Thyroid gland (tissue), 4 donors: ENCODE measurements around the gene TOM1L2. TPM values are rescaled to one million over a fixed set of nuclear protein-coding genes. Genes with fewer than 3 reads are reported as not detected.
A peak's percentile ranks its signal among the peaks of the same experiment; 100 is the strongest.

ENCODE experiments used
- DNase-seq, 2 donors: peaks; one replicate each; pipeline ENCODE4 v3.0.0-alpha.2; 2019
- H3K27ac ChIP-seq, 3 donors: fragments of 200-600 bp; sonication (generic); 1 replicate in 2 of 3; 2 replicates in 1 of 3; pipeline ENCODE4 v1.5.1; 2016 to 2019; ENCODE audit warnings: mild to moderate bottlenecking in 1 of 3, moderate library complexity in 1 of 3
- H3K27me3 ChIP-seq: fragments of 200-600 bp; sonication (generic); one replicate; pipeline ENCODE4 v1.5.1; 2019
- H3K36me3 ChIP-seq, 2 donors: fragments of 200-600 bp; sonication (generic); one replicate each; pipeline ENCODE4 v1.5.1; 2016 to 2019
- H3K4me1 ChIP-seq, 2 donors: fragments of 200-600 bp; sonication (generic); one replicate each; pipeline ENCODE4 v1.5.1; 2017 to 2019
- H3K4me3 ChIP-seq, 3 donors: fragments of 200-600 bp; sonication (generic); replicated peaks in 1 of 3; 1 replicate in 2 of 3; 2 replicates in 1 of 3; pipeline ENCODE4 v1.5.1; 2016; ENCODE audit warnings: mild to moderate bottlenecking in 1 of 3
- H3K9me3 ChIP-seq: fragments of 200-600 bp; sonication (generic); one replicate; pipeline ENCODE4 v1.5.1; 2017
- POLR2A ChIP-seq, 2 donors: fragments of 450-650 bp; IDR thresholded peaks; one replicate each; pipeline ENCODE4 v1.6.1; 2017; ENCODE audit warnings: antibody characterized with exemption in 2 of 2, mild to moderate bottlenecking in 2 of 2, moderate library complexity in 1 of 2
- WGBS, 2 donors: methylation state at CpG; one replicate each; pipeline ENCODE4 v1.1.5; 2017; 5-methylcytosine and 5-hydroxymethylcytosine counted together
- intact Hi-C: fragments of 100-400 bp; cut with DNase I; formaldehyde crosslinking; loops from one replicate; pipeline ENCODE4 v1.15.1; 2023
- total RNA-seq, 4 donors: library from RNA; depleted of rRNA; stranded (reverse); fragments of >200 nt; gene quantifications; one replicate each; pipeline ENCODE4 v1.2.3, GENCODE V29; 2016
- TF ChIP-seq, protein P1 (sequence below), 6 experiments: fragments of 200-600 bp in 3 of 6; fragments of 450-650 bp in 3 of 6; sonication (generic) in 3 of 6; IDR thresholded peaks; one replicate each; pipeline ENCODE4 v1.5.1; 2016 to 2019; ENCODE audit warnings: antibody characterized with exemption in 6 of 6, mild to moderate bottlenecking in 2 of 6, inconsistent platforms in 1 of 6, moderate library complexity in 1 of 6

Gene TOM1L2
- total RNA-seq, 4 donors from 2014 or later: 138 to 881 (median 257) TPM

- TF ChIP-seq, protein P1, sequence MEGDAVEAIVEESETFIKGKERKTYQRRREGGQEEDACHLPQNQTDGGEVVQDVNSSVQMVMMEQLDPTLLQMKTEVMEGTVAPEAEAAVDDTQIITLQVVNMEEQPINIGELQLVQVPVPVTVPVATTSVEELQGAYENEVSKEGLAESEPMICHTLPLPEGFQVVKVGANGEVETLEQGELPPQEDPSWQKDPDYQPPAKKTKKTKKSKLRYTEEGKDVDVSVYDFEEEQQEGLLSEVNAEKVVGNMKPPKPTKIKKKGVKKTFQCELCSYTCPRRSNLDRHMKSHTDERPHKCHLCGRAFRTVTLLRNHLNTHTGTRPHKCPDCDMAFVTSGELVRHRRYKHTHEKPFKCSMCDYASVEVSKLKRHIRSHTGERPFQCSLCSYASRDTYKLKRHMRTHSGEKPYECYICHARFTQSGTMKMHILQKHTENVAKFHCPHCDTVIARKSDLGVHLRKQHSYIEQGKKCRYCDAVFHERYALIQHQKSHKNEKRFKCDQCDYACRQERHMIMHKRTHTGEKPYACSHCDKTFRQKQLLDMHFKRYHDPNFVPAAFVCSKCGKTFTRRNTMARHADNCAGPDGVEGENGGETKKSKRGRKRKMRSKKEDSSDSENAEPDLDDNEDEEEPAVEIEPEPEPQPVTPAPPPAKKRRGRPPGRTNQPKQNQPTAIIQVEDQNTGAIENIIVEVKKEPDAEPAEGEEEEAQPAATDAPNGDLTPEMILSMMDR (IDR thresholded peaks at IDR 0.05): no peak
- TF ChIP-seq POLR2A (IDR thresholded peaks at IDR 0.05): no peak
- intact Hi-C loops: no loop called here
- Histone ChIP-seq H3K27ac (peak overlapping the region in 2 of 3 donors; percentile 34 to 53), H3K4me3 (no peak overlapping the region), H3K27me3 (no peaks in the 10 kb centered on the region), H3K4me1 (peaks cover 55 to 60% of the 10 kb centered on the region in 2 donors), H3K36me3 (peaks cover 0 to 8% of the 10 kb centered on the region in 2 donors), H3K9me3 (no peaks in the 10 kb centered on the region)
- 10 to 19% methylated on average over 1 of the region's 1 CpG for WGBS, 2 donors
- DNase-seq: peak in 1 of 2 donors; percentile 36
Observed at GRCh38 chr17:17888371-17888770, 83.8 kb downstream of the TOM1L2 start.

- peak in 1 of 2 donors; percentile 69 for DNase-seq
- no peak overlapping the region for H3K4me3 ChIP-seq
- TF ChIP-seq, protein P1 (IDR thresholded peaks at IDR 0.05): no peak
- TF ChIP-seq POLR2A (IDR thresholded peaks at IDR 0.05): no peak
- peak overlapping the region in 2 of 3 donors; percentile 34 to 53 for H3K27ac ChIP-seq
- intact Hi-C loops: no loop called here
- peaks cover 60 to 66% of the 10 kb centered on the region in 2 donors for H3K4me1 ChIP-seq
- H3K36me3 ChIP-seq: peaks cover 0 to 3% of the 10 kb centered on the region in 2 donors
- WGBS, 2 donors: 60 to 64% methylated on average over 4 of the region's 4 CpGs
- H3K27me3 ChIP-seq: no peaks in the 10 kb centered on the region
- H3K9me3 ChIP-seq: no peaks in the 10 kb centered on the region
Observed at GRCh38 chr17:17887752-17888304, 84.4 kb downstream of the TOM1L2 start.

DNA sequence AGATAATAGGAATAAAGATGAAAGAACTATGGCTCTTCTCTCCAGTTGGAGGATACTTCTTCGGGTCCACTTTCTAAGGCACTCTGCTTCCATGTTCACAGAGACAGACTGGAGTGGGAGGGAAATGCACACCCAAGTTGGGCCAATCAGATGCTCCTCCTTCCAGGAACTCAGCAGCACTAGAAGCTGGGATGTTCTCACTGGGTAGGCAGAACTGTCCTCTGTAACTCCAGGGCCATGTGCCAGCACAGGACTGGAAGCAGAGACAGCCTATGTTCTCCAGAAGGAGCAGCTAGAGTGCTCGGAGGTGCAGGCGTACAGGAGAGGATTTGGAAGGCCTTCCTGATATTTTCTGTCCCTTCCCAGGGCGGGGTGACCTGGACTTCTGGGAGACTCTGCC, 85.5 kb downstream of the TOM1L2 start:
- no peak for TF ChIP-seq POLR2A (IDR thresholded peaks at IDR 0.05)
- TF ChIP-seq, protein P1 (IDR thresholded peaks at IDR 0.05): no peak
- no peaks in the 10 kb centered on the region for H3K27me3 ChIP-seq
- H3K36me3 ChIP-seq: peaks cover 5 to 6% of the 10 kb centered on the region in 2 donors
- H3K9me3 ChIP-seq: no peaks in the 10 kb centered on the region
- no peak overlapping the region for H3K4me3 ChIP-seq
- peak overlapping the region in 2 of 3 donors; percentile 44 to 53 for H3K27ac ChIP-seq
- 90 to 98% methylated on average over 4 of the region's 4 CpGs for whole genome bisulfite sequencing, 2 donors
- intact Hi-C loops: no loop called here
- H3K4me1 ChIP-seq: peaks cover 67 to 72% of the 10 kb centered on the region in 2 donors
- no peak for DNase-seq

- Histone ChIP-seq H3K27me3 (no peaks in the 10 kb centered on the region), H3K4me3 (no peak overlapping the region), H3K4me1 (peaks cover 71 to 76% of the 10 kb centered on the region in 2 donors), H3K36me3 (peaks cover 5 to 6% of the 10 kb centered on the region in 2 donors), H3K9me3 (no peaks in the 10 kb centered on the region), H3K27ac (peak overlapping the region in 2 of 3 donors; percentile 44 to 53)
- WGBS, 2 donors: 67 to 70% methylated on average over 4 to 6 of the region's 6 CpGs
- DNase-seq: no peak
- TF ChIP-seq POLR2A (IDR thresholded peaks at IDR 0.05): no peak
- TF ChIP-seq, protein P1 (IDR thresholded peaks at IDR 0.05): no peak
- intact Hi-C loops: no loop called here
Observed at GRCh38 chr17:17886226-17886625, 86.0 kb downstream of the TOM1L2 start.
